ENCODE results near the gene USP47. TPM values are rescaled to one million over a fixed set of nuclear protein-coding genes. Genes with fewer than 3 reads are reported as not detected.

USP47 gene
- total and polyA plus RNA-seq, 9 of the 15 experiments (the other 6 are each of a cell fraction or from before 2014, with no cell fraction given), result 13.1 to 63.6 (median 34.7) TPM

DNA sequence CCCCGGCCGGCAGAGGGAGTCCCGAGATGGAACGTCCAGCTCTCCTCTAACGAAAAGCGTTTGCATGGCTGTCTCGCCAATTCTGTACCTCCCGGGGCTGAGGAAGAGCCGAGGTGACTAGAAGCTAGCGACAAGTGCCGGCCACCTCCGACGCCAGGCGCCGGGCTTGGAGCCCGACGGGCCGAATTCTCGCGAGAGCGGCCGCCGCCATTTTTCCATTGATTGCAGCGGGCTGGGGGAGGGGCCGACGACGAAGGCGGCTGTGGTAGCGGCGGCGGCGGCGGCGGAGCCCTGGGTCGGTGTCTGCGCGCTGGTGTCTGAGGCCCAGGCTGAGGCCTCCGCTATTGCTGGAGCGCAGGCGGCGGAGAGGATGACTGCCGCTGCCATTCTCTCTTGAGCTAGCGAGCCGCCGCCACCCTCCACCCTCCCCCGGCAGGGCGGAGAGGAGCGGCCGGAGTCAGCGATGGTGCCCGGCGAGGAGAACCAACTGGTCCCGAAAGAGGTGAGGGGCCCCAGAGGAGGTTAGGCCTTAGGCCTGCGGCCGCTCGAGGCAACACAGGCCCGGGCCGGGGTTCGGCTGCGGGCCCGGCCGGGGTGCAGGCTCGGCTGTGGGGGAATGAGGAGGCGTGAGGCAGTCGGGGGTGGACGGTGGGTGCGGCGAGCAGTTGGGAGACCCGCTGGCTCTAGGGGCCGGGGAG is at the start of gene USP47 (continued):
- no peak for TF ChIP-seq CTBP1 (IDR thresholded peaks at IDR 0.05; ENCODE audit: borderline replicate concordance)
- no peak for TF ChIP-seq U2AF2 (optimal IDR thresholded peaks at IDR 0.05; ENCODE audit: low read depth, low read length)
- TF ChIP-seq TBL1XR1 (IDR thresholded peaks at IDR 0.05; ENCODE audit: low read length in 2 of 2), result no peak; a peak in 1 of 4 replicates
- TF ChIP-seq, protein P1, sequence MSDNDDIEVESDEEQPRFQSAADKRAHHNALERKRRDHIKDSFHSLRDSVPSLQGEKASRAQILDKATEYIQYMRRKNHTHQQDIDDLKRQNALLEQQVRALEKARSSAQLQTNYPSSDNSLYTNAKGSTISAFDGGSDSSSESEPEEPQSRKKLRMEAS (CRISPR knock-in tag; IDR thresholded peaks at IDR 0.05), result no peak
- TF ChIP-seq, protein P2, sequence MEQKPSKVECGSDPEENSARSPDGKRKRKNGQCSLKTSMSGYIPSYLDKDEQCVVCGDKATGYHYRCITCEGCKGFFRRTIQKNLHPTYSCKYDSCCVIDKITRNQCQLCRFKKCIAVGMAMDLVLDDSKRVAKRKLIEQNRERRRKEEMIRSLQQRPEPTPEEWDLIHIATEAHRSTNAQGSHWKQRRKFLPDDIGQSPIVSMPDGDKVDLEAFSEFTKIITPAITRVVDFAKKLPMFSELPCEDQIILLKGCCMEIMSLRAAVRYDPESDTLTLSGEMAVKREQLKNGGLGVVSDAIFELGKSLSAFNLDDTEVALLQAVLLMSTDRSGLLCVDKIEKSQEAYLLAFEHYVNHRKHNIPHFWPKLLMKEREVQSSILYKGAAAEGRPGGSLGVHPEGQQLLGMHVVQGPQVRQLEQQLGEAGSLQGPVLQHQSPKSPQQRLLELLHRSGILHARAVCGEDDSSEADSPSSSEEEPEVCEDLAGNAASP (IDR thresholded peaks at IDR 0.05), result no peak
- no peak for TF ChIP-seq C11orf30 (IDR thresholded peaks at IDR 0.05; ENCODE audit: low read depth)
- TF ChIP-seq TGIF2 (CRISPR knock-in tag; IDR thresholded peaks at IDR 0.05), result no peak
- no peak for TF ChIP-seq ELF2 (CRISPR knock-in tag; IDR thresholded peaks at IDR 0.05)
- no peak for TF ChIP-seq ZKSCAN3 (CRISPR knock-in tag; IDR thresholded peaks at IDR 0.05)
- TF ChIP-seq PHF20 (IDR thresholded peaks at IDR 0.05; ENCODE audit: partially characterized antibody), result no peak
- TF ChIP-seq SMC3 (conservative IDR thresholded peaks at IDR 0.05; ENCODE audit: insufficient read depth, low read depth, low read length), result no peak
- no peak for TF ChIP-seq SIX5 (IDR thresholded peaks at IDR 0.05; ENCODE audit: borderline replicate concordance in 1 of 2, insufficient read depth in 1 of 2, low read depth in 1 of 2, low read length in 2 of 2)
- TF ChIP-seq ETS2 (tag; IDR thresholded peaks at IDR 0.05; ENCODE audit: borderline replicate concordance, poor library complexity, severe bottlenecking), result no peak
- TF ChIP-seq MAFF (IDR thresholded peaks at IDR 0.05; ENCODE audit: low read length), result peak; percentile 11; the same call in 1 of the 2 replicates
- TF ChIP-seq NCOA2 (IDR thresholded peaks at IDR 0.05; ENCODE audit: partially characterized antibody in 2 of 2), result no peak
- no peak for TF ChIP-seq DMBX1 (CRISPR knock-in tag; IDR thresholded peaks at IDR 0.05; ENCODE audit: borderline replicate concordance)
- no peak for TF ChIP-seq FOXK2 (conservative IDR thresholded peaks at IDR 0.05 in 1 of 2, IDR thresholded peaks at IDR 0.05 in 1 of 2; ENCODE audit: low read depth in 2 of 2)
- TF ChIP-seq, protein P3, sequence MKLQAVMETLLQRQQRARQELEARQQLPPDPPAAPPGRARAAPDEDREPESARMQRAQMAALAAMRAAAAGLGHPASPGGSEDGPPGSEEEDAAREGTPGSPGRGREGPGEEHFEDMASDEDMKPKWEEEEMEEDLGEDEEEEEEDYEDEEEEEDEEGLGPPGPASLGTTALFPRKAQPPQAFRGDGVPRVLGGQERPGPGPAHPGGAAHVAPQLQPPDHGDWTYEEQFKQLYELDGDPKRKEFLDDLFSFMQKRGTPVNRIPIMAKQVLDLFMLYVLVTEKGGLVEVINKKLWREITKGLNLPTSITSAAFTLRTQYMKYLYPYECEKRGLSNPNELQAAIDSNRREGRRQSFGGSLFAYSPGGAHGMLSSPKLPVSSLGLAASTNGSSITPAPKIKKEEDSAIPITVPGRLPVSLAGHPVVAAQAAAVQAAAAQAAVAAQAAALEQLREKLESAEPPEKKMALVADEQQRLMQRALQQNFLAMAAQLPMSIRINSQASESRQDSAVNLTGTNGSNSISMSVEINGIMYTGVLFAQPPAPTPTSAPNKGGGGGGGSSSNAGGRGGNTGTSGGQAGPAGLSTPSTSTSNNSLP (IDR thresholded peaks at IDR 0.05; ENCODE audit: borderline replicate concordance, low read depth, low read length), result no peak
- TF ChIP-seq, protein P4, sequence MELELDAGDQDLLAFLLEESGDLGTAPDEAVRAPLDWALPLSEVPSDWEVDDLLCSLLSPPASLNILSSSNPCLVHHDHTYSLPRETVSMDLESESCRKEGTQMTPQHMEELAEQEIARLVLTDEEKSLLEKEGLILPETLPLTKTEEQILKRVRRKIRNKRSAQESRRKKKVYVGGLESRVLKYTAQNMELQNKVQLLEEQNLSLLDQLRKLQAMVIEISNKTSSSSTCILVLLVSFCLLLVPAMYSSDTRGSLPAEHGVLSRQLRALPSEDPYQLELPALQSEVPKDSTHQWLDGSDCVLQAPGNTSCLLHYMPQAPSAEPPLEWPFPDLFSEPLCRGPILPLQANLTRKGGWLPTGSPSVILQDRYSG (tag; conservative IDR thresholded peaks at IDR 0.05; ENCODE audit: low read depth), result 0 out of 2 replicates have a peak, but pooled peaks have one; percentile 45
- no peak for TF ChIP-seq CBX2 (IDR thresholded peaks at IDR 0.05; ENCODE audit: insufficient read depth, low read length, poor library complexity, severe bottlenecking)
- no peak for TF ChIP-seq NCOA4 (IDR thresholded peaks at IDR 0.05; ENCODE audit: partially characterized antibody)
- no peak for TF ChIP-seq SREBF2 (CRISPR knock-in tag; IDR thresholded peaks at IDR 0.05)
